Effector memory CD4-positive, alpha-beta T cell (primary cell): ENCODE data around the gene LONRF3.

ENCODE experiments used
- DNase-seq, 3 donors: peaks; one replicate each; pipeline ENCODE4 v3.0.0-alpha.2; 2020
- H3K27ac ChIP-seq: 2 replicates; pipeline ENCODE4 v1.7.0; 2013; ENCODE audit warnings: mild to moderate bottlenecking, low read length, moderate library complexity; ENCODE audit not compliant: insufficient read depth, poor library complexity, severe bottlenecking
- H3K27me3 ChIP-seq: replicated peaks from 2 replicates; pipeline ENCODE4 v1.7.0; 2013; ENCODE audit warnings: mild to moderate bottlenecking, low read length; ENCODE audit not compliant: insufficient read depth, control insufficient read depth, poor library complexity, severe bottlenecking
- H3K36me3 ChIP-seq: 2 replicates; pipeline ENCODE4 v1.7.0; 2013; ENCODE audit warnings: mild to moderate bottlenecking, low read length, moderate library complexity; ENCODE audit not compliant: control insufficient read depth, insufficient read depth
- H3K4me1 ChIP-seq: 2 replicates; pipeline ENCODE4 v1.7.0; 2013; ENCODE audit warnings: low read length, mild to moderate bottlenecking; ENCODE audit not compliant: control insufficient read depth, insufficient read depth, poor library complexity, severe bottlenecking
- H3K4me3 ChIP-seq: 2 replicates; pipeline ENCODE4 v1.7.0; 2013; ENCODE audit warnings: low read length, low read depth, mild to moderate bottlenecking; ENCODE audit not compliant: insufficient read depth, poor library complexity, severe bottlenecking
- H3K9me3 ChIP-seq: 2 replicates; pipeline ENCODE4 v1.7.0; 2013; ENCODE audit warnings: mild to moderate bottlenecking, low read length, moderate library complexity; ENCODE audit not compliant: control insufficient read depth

Gene LONRF3

DNA sequence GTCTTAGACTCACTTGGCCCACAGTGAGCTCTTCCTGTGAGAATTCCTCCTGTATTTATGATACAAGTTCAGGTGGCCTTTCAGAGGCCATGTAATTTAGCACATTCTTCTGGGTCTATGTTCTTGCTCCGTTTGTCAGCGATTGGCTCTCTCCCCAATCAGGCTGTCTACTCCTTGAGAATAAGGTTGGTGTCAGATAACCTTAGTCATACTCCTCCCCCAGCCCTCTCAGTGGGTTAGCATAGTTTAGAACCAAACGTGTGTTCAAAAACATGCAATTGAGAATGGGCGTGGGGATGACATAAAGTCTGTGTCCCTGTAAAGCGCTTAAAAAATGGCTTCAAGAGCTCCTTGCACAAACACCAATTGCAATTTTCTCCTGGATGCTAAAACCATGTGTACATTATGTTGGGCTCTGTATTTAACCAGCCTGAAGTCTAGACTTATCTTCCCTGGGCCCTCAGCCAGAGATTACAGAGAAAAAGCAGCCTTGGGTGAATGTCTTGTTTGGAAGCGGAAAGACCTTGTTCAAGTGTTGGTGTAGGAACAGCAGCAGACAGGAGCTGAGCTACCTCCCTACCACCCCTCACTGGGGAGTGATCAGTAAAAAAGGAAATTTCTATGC is 88.4 kb downstream of the LONRF3 start:
- no peaks in the 10 kb centered on the region for H3K36me3 ChIP-seq
- no peaks in the 10 kb centered on the region for H3K9me3 ChIP-seq
- H3K27me3 ChIP-seq = no peaks in the 10 kb centered on the region
- H3K27ac ChIP-seq = no peak overlapping the region
- no peaks in the 10 kb centered on the region for H3K4me1 ChIP-seq
- no peak overlapping the region for H3K4me3 ChIP-seq
- no peak for DNase-seq

DNA sequence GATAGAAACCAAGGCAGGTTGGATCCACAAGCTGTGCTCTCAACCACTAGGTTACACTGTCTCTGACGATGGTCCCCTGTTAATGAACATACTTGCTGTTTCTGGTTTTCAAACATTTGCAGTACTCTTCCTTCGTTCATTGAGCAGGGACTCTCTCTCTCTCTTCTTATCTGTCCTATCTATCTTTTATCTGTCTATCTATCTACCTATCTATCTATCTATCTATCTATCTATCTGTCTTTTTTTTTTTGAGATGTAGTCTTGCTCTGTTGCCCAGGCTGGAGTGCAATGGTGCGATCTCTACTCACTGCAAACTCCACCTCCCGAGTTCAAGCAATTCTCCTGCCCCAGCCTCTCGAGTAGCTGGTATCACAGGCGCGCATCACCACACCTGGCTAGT is 89.0 kb downstream of the LONRF3 start:
- no peak for DNase-seq
- Histone ChIP-seq H3K36me3 (no peaks in the 10 kb centered on the region), H3K27me3 (no peaks in the 10 kb centered on the region), H3K4me3 (no peak overlapping the region), H3K4me1 (no peaks in the 10 kb centered on the region), H3K27ac (no peak overlapping the region), H3K9me3 (no peaks in the 10 kb centered on the region)

DNA sequence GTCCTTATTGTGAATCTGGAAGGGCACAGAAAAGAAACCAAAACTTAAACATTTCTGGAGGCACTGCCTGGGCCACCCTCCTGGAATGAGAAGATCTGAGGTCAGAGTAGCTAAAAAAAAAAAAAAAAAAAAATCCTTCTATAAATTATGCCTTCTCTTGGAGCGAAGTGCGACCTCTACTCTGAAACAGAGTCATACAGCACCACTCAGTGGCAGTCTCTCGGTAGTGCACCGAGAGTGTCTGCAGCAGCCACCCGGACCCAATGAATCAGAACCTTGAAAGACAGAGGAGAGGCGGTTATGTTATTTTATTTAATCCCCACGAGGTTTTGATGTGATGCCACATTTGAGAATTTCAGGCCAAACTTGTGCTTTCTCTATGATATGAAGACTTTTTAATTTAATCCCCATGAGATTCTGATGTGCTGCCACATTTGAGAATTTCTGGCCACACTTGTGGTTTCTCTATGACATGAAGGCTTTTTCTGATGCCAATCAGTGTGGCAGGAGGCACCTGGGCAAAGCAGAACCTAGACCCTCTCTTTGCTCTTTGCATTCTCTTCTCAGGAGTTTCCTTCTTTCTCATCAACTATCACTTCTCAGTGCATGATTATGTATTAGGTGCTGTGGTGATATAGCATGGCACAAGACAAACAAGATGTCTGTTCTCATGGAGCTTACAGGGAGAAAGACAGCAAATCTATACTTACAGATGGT is 92.8 kb downstream of the LONRF3 start:
- Histone ChIP-seq H3K27me3 (no peaks in the 10 kb centered on the region), H3K4me3 (no peak overlapping the region), H3K36me3 (no peaks in the 10 kb centered on the region), H3K4me1 (no peaks in the 10 kb centered on the region), H3K9me3 (no peaks in the 10 kb centered on the region), H3K27ac (no peak overlapping the region)
- DNase-seq = no peak
